GDM1 (cell line): ENCODE results near the gene FAM236A.
"Not testable (repeated sequence)": the region's sequence is repeated elsewhere in the genome, so short reads cannot be mapped to it uniquely, and the experiment has no call there.

Experiments used
- DNase-seq: peaks from one replicate; lab custom pipeline; 2025; lab: John Stamatoyannopoulos, UW

FAM236A gene

DNA sequence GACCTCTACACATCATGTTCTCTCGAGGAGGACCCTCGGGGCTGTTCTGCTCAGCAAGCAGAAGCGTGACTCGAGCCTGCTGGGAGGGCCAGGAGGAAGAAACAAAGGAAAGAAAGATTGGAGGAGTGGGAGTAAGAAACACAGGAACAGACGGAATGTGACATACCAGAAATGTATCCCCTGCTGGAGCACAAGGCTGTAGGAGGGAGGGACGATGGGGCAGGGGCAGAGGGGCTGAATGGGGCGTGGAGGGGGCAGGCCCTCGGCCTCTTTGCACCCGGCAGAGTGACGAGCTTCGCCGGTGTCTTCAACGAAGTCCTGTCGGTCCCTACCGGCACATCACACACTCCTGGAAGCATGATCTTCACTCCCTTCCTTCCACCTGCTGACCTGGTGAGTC is at the start of gene FAM236A:
Gene FAM236A, plus strand, starts transcription at position 301 of the 400 bp plus-strand sequence. Its CDS starts 57 bp downstream, at position 358.
- DNase-seq = not testable (repeated sequence)

DNA sequence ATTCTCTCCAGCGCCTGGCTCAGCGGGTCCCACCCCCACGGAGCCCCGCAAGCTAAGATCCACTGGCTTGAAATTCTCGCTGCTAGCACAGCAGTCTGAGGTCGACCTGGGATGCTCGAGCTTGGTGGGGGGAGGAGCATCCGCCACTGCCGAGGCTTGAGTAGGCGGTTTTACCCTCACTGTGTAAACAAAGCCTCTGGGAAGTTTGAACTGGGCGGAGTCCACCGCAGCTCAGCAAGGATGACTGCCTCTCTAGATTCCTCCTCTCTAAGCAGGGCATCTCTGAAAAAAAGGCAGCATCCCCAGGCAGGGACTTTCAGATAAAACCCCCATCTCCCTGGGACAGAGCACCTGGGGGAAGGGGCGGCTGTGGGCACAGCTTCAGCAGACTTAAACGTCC is 48.3 kb upstream of the FAM236A start:
- DNase-seq = not testable (repeated sequence)

DNA sequence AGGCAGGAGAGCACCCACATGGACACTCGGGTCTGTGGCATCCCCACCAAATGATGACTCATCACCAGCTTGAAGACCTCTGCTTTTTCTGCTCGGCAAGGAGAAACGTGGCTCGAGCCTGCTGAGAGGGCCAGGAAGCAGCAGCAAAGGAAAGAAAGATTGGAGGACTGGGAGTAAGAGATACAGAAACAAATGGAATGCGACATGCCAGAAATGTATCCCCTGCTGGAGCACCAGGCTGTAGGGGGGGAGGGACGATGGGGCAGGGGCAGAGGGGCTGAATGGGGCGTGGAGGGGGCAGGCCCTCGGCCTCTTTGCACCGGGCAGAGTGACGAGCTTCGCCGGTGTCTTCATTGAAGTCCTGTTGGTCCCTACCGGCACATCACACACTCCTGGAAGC is 25.7 kb upstream of the FAM236A start, which contains the start of gene FAM236C:
Gene FAM236C, plus strand, starts transcription at position 301 of the 400 bp plus-strand sequence. CDS start 100 bp downstream, outside the sequence.
- not testable (repeated sequence) for DNase-seq

DNA sequence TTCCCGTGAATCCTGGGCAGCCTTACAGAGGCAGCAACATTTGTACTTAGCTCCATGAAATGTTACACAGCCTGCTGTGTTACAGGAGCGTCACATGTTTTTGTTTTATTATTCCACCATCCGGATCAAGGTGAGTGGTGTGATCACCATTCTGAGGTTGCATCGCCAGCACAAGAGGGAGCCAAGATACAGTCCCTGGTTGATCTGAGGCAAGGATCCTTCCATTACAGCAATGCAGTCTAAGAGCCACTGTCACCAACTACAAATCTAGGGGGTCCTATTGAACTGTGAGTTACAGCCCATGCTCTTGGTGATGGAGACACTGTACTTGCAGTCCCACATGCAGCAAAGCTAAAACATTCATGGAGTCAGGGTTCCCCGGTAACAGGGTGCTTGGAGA is 21.9 kb upstream of the FAM236A start:
- DNase-seq = not testable (repeated sequence)

DNA sequence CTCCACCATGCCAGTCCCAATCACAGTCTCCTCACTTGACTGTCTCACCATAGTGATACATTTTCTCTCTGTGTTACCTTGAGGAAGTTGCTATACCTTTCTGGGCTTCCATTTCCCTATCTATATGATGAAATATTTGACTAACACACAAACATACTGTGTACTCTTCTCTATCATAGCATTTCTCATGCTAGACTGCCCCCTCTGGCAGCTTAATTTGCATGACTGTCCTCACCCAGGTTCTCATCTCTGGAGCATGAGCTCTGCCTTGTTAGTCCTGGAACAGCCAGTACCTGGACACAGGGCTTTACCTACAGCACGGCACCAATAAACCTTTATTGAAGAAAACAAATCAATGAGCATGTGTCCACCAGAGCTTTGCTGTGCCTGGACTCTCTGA is 5.7 kb upstream of the FAM236A start:
- not testable (repeated sequence) for DNase-seq

DNA sequence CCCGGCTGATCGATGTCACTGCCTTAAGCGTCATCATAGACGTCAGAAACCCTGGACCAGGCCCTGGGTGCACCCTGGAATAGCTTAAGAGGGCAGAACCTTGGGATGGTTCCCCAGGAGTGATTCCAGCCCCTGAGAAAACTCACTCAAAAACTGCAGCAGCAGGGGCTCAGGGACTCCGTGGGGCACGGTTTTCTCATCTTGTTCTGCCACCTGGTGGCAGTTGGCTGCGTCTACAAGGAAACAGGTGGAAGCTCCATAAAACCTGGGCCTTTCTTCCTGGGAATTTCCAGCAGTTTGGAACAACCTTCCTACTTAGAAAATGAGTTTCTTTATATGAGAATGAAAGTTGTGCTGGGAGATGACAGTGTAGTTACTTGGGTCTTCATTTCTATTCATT is 1.6 kb upstream of the FAM236A start:
- DNase-seq = not testable (repeated sequence)

DNA sequence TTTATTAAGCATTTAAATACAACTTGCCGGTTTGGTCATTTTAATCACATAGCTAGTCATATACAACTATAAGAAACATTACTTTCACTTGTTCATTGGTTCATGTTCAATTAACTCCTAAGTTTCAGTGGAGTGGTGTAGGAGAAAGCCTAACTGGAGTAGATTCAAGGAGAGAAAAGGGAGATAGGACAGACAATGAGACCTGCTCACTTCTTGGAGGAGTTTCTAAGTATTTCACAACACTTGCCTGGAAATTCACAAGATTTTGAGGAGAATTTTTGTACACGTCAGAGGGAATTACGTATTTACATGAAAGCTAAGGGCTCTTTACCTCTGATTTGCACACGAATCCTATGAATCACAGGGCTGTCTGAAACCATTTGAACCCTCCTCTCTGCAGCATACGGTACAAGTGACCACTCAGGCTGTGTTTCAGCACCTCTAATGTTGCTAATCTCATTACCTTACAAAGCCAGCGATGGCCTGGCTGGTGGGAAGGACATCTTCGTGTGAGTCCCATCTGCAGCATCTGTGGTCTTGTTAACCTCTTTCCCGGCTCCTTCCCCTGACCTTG is 1.0 kb upstream of the FAM236A start:
- not testable (repeated sequence) for DNase-seq

DNA sequence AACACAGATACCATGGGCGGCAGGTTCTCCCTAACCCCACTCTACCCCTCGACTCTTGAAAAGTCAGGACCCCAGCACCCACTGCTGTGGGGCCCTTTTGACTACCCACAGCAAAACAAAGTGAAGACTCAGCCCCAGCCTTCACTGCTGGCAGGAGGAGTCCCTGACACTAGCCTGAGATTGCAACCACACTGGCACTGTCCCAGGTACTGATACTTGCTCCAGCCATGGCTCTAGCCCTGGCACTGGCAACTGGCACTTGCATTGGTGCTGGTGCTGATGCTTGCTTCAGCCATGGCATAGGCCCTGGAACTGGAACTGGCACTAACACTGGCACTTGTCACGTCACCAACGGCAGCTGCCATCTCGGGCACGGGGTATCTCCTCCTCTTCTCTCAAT is 4.3 kb downstream of the FAM236A start:
- not testable (repeated sequence) for DNase-seq

DNA sequence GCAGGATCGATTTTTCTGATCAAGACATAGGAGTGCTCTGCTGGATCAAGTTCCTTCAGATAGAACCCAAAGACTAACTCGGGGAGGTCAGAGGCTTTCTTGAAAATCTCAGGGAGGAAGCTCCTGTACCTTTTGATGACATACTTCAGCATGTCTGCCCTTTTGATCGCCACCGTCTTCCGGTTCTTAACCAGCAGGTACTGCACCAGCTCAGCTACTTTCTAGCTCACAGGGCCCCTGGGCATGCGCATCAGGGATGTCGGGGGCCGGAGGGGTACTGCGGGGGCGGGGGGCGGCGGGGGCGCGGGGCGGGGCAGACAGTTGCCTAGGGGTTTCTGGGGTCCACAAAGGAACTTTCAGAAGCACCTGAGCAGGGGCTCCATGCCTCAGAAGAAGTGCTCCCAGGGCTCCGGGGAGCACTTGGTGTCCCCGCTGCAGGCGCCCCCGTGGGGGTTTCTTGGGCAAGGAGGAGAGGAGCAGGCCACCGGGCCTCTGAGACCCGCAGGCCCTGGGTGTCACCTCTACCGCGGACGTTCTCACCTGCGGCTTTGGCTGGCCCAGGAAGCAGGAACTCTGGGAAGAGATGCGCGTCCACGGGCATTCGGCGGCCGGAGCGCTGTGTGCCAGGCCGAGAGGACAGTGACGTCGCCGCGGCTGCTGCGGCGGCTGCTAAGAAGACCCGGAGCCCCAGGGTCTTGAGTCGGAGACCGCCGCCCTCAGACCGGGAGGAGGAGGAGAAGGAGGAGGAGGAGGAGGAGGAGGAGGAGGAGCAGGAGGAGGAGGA is 5.2 kb downstream of the FAM236A start:
- not testable (repeated sequence) for DNase-seq

DNA sequence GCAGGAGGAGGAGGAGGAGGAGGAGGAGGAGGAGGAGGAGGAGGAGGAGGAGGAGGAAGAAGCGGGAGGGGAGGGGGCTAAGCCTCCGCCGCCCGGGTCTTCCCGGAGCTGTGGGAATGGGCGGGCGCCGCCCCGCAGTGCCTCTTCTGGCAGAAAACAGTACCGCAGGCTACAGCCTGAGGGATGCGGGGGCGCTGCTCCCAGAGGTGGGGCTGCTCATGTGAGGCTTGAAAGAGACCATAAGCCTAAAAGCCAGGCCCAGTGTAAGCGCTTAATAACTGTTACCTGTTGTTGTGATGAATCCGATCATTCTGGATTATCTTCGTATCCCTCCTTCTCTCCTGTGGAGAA is 5.8 kb downstream of the FAM236A start, which contains the start of gene DMRTC1:
Gene DMRTC1, minus strand, starts transcription at position 19 of the 351 bp plus-strand sequence. CDS start 68,143 bp downstream, outside the sequence.
- not testable (repeated sequence) for DNase-seq

DNA sequence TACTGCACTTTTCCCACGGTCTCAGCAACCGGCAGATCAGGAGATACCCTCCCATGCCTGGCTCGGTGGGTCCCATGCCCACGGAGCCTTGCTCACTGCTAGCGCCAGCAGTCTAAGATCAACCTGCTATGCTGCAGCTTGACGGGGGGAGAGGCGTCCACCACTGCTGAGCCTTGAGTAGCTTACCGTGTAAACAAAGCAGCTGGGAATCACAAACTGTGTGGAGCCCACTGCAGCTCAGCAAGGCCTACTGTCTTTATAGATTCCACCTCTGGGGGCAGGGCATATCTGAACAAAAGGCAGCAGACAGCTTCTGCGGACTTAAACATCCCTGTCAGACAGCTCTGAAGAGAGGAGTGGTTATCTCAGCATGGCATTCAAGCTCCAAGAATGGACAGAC is 22.0 kb downstream of the FAM236A start:
- not testable (repeated sequence) for DNase-seq

DNA sequence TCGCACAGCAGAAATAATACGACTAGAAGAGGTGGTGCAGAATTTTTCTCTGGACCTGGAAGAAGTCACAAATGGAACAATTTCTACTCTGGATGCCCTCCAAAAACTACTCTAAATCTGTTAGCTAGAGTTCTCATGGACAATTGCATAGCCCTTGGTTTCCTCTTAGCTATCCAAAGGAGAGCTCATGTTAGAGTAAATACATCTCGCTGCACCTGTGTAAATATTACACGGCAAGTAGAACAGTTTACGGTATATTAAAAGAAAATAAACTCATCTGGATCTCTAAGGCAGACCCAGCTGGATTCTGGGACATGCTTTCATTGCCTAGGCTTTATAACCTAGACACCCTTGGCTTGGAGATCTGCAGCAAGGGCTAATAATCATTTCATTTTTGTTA is 33.9 kb downstream of the FAM236A start:
- not testable (repeated sequence) for DNase-seq

DNA sequence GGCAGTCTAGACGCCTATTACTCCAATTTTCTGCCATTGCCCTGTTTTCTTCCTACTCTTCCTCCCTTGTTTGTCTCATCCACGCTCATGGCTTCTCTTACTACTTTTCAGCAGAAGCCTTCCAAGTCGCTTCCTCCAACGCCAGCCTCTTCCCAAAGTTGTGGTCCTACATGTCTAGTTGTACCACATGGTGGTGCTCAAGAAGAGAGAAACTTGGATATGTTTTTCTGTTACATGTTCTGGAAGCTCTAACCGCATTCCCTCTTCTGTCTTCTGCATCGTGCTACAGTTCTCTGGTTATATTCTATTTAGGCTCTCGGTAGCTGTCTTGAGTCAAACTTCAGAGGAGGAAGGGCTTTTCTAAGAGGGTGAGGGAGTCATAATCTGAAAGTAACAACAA is 36.9 kb downstream of the FAM236A start:
- DNase-seq = not testable (repeated sequence)

DNA sequence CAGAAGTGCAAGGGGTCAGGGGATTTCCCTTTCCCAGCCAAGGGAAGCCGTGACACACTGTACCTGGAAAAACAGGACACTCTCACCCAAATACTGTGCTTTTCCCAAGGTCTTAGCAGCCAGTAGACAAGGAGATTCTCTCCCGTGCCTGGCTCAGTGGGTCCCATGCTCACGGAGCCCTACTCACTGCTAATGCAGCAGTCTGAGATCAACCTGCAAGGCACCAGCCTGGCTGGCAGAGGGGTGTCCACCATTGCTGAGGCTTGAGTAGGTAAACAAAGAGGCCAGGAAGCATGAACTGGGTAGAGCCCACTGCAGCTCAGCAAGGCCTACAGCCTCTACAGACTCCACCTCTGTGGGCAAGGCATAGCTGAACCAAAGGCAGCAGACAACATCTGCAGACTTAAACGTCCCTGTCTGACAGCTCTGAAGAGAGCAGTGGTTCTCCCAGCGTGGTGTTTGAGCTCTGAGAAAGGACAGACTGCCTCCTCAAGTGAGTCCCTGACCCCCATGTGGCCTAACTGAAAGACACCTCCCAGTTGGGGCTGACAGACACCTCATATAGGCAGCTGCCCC is 43.0 kb downstream of the FAM236A start:
- not testable (repeated sequence) for DNase-seq
